ENCODE measurements around the gene MACROD2.

MACROD2 gene

DNA sequence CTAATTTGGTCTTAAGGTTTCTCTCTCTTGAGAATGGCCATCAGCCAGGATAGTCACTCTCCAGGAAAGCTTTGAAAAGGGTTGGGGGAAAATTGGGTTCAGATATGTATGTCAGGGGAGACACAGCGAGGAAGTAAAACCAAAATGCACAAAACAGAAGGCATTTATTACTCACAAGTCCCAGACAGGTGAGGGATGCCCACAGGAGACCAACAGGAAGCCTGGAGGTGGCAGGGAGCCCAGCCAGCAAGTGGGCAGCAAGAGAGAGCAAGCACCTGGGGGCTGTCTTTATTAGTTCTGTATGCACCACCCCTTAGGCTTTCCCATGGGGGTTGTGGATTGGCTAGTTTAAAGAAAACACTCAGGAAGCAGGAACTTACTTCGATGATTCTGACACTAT lies 1870.2 kb downstream of the MACROD2 start:
- no peak overlapping the region for H3K4me2 ChIP-seq (ENCODE audit: low read length)
- H3K9ac ChIP-seq (ENCODE audit: low read depth, low read length): no peak overlapping the region
- H3K36me3 ChIP-seq (ENCODE audit: insufficient read depth, low read length): no peaks in the 10 kb centered on the region
- H3K4me3 ChIP-seq (ENCODE audit: low read length): no peak overlapping the region
- no peaks in the 10 kb centered on the region for H3K9me3 ChIP-seq (replicated peaks; ENCODE audit: low read length)
- no peaks in the 10 kb centered on the region for H3K27me3 ChIP-seq (ENCODE audit: control insufficient read depth, insufficient read depth, low read length)
- no peaks in the 10 kb centered on the region for H3K4me1 ChIP-seq (ENCODE audit: control insufficient read depth, insufficient read depth, low read length)

DNA sequence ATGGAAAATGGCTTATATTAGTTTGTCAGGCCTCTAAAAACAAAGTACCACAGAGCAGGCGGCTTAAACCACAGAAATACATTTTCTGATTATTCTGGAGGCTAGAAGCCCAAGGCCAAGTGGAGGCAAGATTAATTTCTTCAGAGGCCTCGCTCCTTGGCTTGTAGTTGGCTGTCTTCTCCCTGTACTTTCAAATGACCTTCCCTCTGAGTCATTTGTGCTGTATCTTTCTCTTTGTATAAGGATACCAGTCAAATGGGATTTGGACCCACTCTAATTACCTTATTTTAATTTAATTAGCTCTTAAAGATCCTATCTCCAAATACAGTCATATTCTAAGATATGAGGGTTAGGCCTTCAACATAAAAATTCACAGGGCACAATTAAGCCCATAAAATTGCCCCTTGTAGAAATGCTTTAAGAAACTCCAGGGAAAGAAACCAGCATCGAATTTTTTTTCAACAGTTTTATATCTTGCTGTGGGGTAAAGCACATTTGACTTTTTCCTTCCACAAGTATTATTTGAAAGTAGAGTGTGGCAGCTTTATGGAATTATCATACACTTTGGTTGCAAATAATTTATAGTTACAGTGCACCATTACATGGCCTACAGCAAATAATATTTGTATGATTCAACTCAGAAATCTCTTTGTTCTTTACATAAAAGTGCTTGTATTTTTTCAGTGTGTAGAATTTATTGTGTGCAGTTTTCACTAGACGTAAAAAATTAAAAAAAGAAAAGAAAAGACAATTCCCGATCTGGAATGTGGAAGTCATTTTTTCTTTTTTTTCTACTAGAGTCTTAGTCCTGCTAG lies 1871.8 kb downstream of the MACROD2 start:
- no peak overlapping the region for H3K4me2 ChIP-seq (ENCODE audit: low read length)
- no peak overlapping the region for H3K9ac ChIP-seq (ENCODE audit: low read depth, low read length)
- no peaks in the 10 kb centered on the region for H3K9me3 ChIP-seq (replicated peaks; ENCODE audit: low read length)
- no peaks in the 10 kb centered on the region for H3K4me1 ChIP-seq (ENCODE audit: control insufficient read depth, insufficient read depth, low read length)
- H3K36me3 ChIP-seq (ENCODE audit: insufficient read depth, low read length): no peaks in the 10 kb centered on the region
- H3K27me3 ChIP-seq (ENCODE audit: control insufficient read depth, insufficient read depth, low read length): no peaks in the 10 kb centered on the region
- H3K4me3 ChIP-seq (ENCODE audit: low read length): no peak overlapping the region

DNA sequence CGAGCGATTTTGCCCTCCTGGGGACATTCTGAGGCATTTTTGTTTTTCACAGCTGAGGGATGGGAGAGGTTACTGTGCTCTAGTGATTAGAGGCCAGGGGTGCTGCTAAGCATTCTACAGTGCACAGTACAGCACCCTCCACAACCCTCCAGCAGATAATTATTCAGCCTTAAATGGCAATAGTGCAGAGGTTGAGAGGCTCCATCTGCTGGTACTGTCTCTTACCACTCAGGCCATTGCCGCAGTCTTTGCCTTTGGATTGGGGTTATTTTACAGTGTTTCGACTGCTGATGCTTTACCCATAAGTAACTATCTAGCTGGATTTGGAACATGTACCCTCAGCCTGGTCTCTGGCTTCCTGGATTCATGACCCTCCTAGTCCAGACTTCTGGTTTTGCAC lies 1872.6 kb downstream of the MACROD2 start:
- Histone ChIP-seq H3K9me3 (replicated peaks; ENCODE audit: low read length) (no peaks in the 10 kb centered on the region), H3K4me1 (ENCODE audit: control insufficient read depth, insufficient read depth, low read length) (no peaks in the 10 kb centered on the region), H3K36me3 (ENCODE audit: insufficient read depth, low read length) (no peaks in the 10 kb centered on the region), H3K27me3 (ENCODE audit: control insufficient read depth, insufficient read depth, low read length) (no peaks in the 10 kb centered on the region), H3K4me3 (ENCODE audit: low read length) (no peak overlapping the region), H3K4me2 (ENCODE audit: low read length) (no peak overlapping the region), H3K9ac (ENCODE audit: low read depth, low read length) (no peak overlapping the region)

GRCh38 chr20:15875446-15875845 lies 1880.1 kb downstream of the MACROD2 start:
- no peak overlapping the region for H3K4me3 ChIP-seq (ENCODE audit: low read length)
- no peaks in the 10 kb centered on the region for H3K4me1 ChIP-seq (ENCODE audit: control insufficient read depth, insufficient read depth, low read length)
- H3K9me3 ChIP-seq (replicated peaks; ENCODE audit: low read length): no peaks in the 10 kb centered on the region
- no peaks in the 10 kb centered on the region for H3K36me3 ChIP-seq (ENCODE audit: insufficient read depth, low read length)
- H3K27me3 ChIP-seq (ENCODE audit: control insufficient read depth, insufficient read depth, low read length): no peaks in the 10 kb centered on the region
- no peak overlapping the region for H3K4me2 ChIP-seq (ENCODE audit: low read length)
- no peak overlapping the region for H3K9ac ChIP-seq (ENCODE audit: low read depth, low read length)

- Histone ChIP-seq H3K36me3 (ENCODE audit: insufficient read depth, low read length) (no peaks in the 10 kb centered on the region), H3K9ac (ENCODE audit: low read depth, low read length) (no peak overlapping the region), H3K4me1 (ENCODE audit: control insufficient read depth, insufficient read depth, low read length) (no peaks in the 10 kb centered on the region), H3K4me2 (ENCODE audit: low read length) (no peak overlapping the region), H3K4me3 (ENCODE audit: low read length) (no peak overlapping the region), H3K27me3 (ENCODE audit: control insufficient read depth, insufficient read depth, low read length) (no peaks in the 10 kb centered on the region), H3K9me3 (replicated peaks; ENCODE audit: low read length) (no peaks in the 10 kb centered on the region)
Measured at GRCh38 chr20:15882553-15882952, 1887.2 kb downstream of the MACROD2 start.

GRCh38 chr20:15886250-15886649 lies 1890.9 kb downstream of the MACROD2 start:
- Histone ChIP-seq H3K4me3 (ENCODE audit: low read length) (no peak overlapping the region), H3K27me3 (ENCODE audit: control insufficient read depth, insufficient read depth, low read length) (no peaks in the 10 kb centered on the region), H3K4me2 (ENCODE audit: low read length) (no peak overlapping the region), H3K4me1 (ENCODE audit: control insufficient read depth, insufficient read depth, low read length) (no peaks in the 10 kb centered on the region), H3K36me3 (ENCODE audit: insufficient read depth, low read length) (no peaks in the 10 kb centered on the region), H3K9ac (ENCODE audit: low read depth, low read length) (no peak overlapping the region), H3K9me3 (replicated peaks; ENCODE audit: low read length) (no peaks in the 10 kb centered on the region)

DNA sequence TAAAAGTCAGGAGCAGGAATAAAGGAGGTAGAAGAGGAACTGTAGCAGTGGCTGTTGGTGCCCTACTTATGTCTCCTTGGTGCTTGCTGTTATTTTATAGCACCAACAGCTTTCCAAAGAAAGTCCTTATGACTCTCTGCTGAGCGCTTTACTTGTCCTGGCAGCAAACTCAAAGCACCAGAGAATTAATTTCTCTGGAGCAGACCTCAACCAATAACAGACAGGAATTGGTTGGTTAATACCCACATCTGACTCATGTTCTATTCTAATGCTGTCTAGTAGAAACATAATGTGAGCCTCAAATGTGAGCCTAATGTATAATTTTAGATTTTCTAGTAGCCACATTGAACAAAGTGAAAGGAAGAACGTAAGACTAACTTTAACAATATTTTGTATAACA lies 1892.1 kb downstream of the MACROD2 start:
- H3K27me3 ChIP-seq (ENCODE audit: control insufficient read depth, insufficient read depth, low read length): no peaks in the 10 kb centered on the region
- H3K4me1 ChIP-seq (ENCODE audit: control insufficient read depth, insufficient read depth, low read length): no peaks in the 10 kb centered on the region
- H3K9ac ChIP-seq (ENCODE audit: low read depth, low read length): no peak overlapping the region
- no peaks in the 10 kb centered on the region for H3K36me3 ChIP-seq (ENCODE audit: insufficient read depth, low read length)
- no peaks in the 10 kb centered on the region for H3K9me3 ChIP-seq (replicated peaks; ENCODE audit: low read length)
- no peak overlapping the region for H3K4me3 ChIP-seq (ENCODE audit: low read length)
- H3K4me2 ChIP-seq (ENCODE audit: low read length): no peak overlapping the region

DNA sequence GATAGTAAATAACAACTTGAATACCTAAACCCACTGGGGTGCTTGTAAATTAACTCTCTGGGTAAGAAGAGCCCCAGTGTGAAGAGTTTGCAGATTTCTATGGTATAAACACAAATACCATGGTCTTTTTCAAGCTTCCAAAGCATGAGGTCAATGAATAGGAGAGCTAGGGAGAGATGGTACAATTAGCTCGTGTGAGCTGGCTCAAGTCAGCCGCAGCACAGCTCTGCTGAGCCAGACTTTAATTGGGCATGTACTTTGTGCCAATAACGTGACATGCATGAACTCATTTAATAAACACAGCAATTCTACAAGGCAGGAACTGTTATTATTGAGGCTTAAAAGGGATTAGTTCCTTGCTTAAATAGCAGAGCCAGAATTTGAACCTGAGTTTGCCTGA lies 1893.7 kb downstream of the MACROD2 start:
- no peak overlapping the region for H3K4me2 ChIP-seq (ENCODE audit: low read length)
- no peak overlapping the region for H3K4me3 ChIP-seq (ENCODE audit: low read length)
- no peaks in the 10 kb centered on the region for H3K4me1 ChIP-seq (ENCODE audit: control insufficient read depth, insufficient read depth, low read length)
- H3K9me3 ChIP-seq (replicated peaks; ENCODE audit: low read length): no peaks in the 10 kb centered on the region
- H3K36me3 ChIP-seq (ENCODE audit: insufficient read depth, low read length): no peaks in the 10 kb centered on the region
- H3K9ac ChIP-seq (ENCODE audit: low read depth, low read length): no peak overlapping the region
- no peaks in the 10 kb centered on the region for H3K27me3 ChIP-seq (ENCODE audit: control insufficient read depth, insufficient read depth, low read length)

DNA sequence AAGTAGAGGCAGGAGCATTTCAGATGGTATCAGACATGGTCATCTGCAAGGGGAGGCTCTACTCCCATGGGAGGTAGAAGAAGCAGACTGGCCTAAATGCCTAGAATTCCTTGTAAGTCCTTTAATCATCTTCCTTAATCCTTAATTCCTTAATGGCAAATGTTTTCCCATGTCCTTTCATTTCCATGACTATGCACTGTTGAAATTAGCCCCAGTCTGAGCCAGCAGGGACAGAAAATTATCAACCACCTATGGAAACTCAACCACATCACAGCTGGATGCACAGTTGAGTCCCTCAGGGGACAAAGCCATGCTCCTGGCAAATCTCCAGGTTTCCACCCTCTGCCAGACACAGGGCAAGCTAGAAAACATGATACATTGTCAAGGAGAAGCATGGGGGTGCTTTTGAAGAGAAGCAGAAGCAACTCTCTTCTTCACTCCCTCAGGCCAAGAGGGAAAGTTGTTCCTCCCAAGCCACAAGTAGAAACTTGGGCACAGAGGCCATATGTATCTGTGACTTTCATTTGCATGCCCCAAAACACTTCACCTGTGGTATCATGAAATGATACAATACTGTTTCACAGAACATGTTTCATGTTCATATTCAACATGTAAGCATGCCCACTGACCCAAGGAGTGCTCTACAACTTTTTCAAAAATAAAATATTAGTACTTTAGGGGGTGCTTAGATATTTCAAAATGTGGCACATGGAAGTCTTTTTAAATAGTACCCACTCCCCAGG lies 1894.4 kb downstream of the MACROD2 start:
- no peaks in the 10 kb centered on the region for H3K9me3 ChIP-seq (replicated peaks; ENCODE audit: low read length)

DNA sequence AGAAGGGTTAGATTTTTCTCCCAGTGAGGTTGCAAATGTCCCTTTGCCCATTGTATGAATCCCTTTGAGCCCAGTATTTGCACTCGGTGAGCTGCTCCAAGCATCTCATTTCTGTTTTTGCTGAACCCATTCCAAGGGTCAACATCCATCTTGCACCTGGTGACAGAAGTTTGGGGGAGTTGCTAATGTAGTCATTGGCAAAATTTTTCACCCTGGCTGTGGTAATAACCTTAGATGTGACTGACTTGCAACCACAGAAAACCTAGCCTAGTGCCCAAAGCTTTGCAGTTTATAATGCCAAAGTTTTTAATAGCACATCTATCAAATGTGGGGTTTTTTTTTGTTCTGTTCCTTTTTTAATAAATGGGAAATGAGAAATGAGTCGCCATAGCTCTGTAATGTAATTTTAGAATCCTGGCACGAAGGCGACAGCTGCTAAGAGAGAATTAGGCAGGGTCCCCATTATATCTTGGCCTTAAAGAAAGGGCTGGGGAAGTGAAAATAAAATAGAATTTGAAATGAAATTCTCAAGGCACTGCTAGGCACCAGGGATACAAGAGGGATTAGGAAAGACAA lies 1895.2 kb downstream of the MACROD2 start:
- Histone ChIP-seq H3K9me3 (replicated peaks; ENCODE audit: low read length) (no peaks in the 10 kb centered on the region), H3K4me2 (ENCODE audit: low read length) (no peak overlapping the region), H3K4me1 (ENCODE audit: control insufficient read depth, insufficient read depth, low read length) (peaks cover 6% of the 10 kb centered on the region), H3K27me3 (ENCODE audit: control insufficient read depth, insufficient read depth, low read length) (no peaks in the 10 kb centered on the region), H3K4me3 (ENCODE audit: low read length) (no peak overlapping the region), H3K36me3 (ENCODE audit: insufficient read depth, low read length) (no peaks in the 10 kb centered on the region), H3K9ac (ENCODE audit: low read depth, low read length) (no peak overlapping the region)

More for the DNA sequence above, 1894.4 kb downstream of the MACROD2 start:
- no peaks in the 10 kb centered on the region for H3K27me3 ChIP-seq (ENCODE audit: control insufficient read depth, insufficient read depth, low read length)
- H3K4me2 ChIP-seq (ENCODE audit: low read length): no peak overlapping the region
- H3K4me1 ChIP-seq (ENCODE audit: control insufficient read depth, insufficient read depth, low read length): peaks cover 2% of the 10 kb centered on the region
- no peak overlapping the region for H3K4me3 ChIP-seq (ENCODE audit: low read length)
- no peak overlapping the region for H3K9ac ChIP-seq (ENCODE audit: low read depth, low read length)
- H3K36me3 ChIP-seq (ENCODE audit: insufficient read depth, low read length): no peaks in the 10 kb centered on the region

DNA sequence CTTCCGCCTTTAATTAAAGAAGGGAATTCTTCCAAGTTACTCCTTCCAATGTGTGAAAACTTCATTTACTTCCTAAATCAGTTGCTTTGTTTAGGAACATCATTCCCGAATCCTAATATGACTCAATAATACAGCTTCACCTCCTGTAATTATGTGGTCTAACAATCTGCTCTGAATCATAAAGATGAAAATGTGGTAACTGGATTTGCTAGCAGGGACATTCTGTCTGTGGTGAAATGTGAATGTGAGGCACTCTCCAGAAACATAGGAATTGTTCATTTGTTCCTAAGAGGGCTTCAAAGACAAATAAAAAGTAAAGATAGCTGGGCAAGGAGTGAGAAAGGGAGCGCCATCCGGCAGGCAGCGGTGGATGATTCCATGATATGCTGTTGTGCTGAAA lies 1899.8 kb downstream of the MACROD2 start:
- peaks cover 8% of the 10 kb centered on the region for H3K4me1 ChIP-seq (ENCODE audit: control insufficient read depth, insufficient read depth, low read length)
- H3K36me3 ChIP-seq (ENCODE audit: insufficient read depth, low read length): no peaks in the 10 kb centered on the region
- no peak overlapping the region for H3K9ac ChIP-seq (ENCODE audit: low read depth, low read length)
- H3K27me3 ChIP-seq (ENCODE audit: control insufficient read depth, insufficient read depth, low read length): no peaks in the 10 kb centered on the region
- no peaks in the 10 kb centered on the region for H3K9me3 ChIP-seq (replicated peaks; ENCODE audit: low read length)
- H3K4me3 ChIP-seq (ENCODE audit: low read length): no peak overlapping the region
- H3K4me2 ChIP-seq (ENCODE audit: low read length): no peak overlapping the region

All from skeletal muscle satellite cell (primary cell).